Measurements from ENCODE around the gene KSR1. TPM values are rescaled to one million over a fixed set of nuclear protein-coding genes. Genes with fewer than 3 reads are reported as not detected.

KSR1 gene
- total and polyA plus RNA-seq, 2 of the 8 experiments (the other 6 are each of a cell fraction or from before 2014, with no cell fraction given), result 14.1 to 34.7 TPM

GRCh38 chr17:27539794-27540317, 83.6 kb downstream of the KSR1 start (continued):
- TF ChIP-seq RBBP5 (IDR thresholded peaks at IDR 0.05; ENCODE audit: borderline replicate concordance, low read depth, low read length), result no peak
- no peak for TF ChIP-seq CBX5 (IDR thresholded peaks at IDR 0.05; ENCODE audit: low read depth, low read length)
- no peak for TF ChIP-seq CTBP2 (IDR thresholded peaks at IDR 0.05; ENCODE audit: borderline replicate concordance, insufficient read depth, insufficient read length, low read length)
- TF ChIP-seq FOSL1 (IDR thresholded peaks at IDR 0.05; ENCODE audit: insufficient read depth, low read depth, low read length), result no peak
- no peak for TF ChIP-seq CHD2 (IDR thresholded peaks at IDR 0.05; ENCODE audit: low read length)

Data from H1 (cell line).